AG20443 (cell line): Measurements from ENCODE around the gene LHPP.
A peak's percentile ranks its signal among the peaks of the same experiment; 100 is the strongest.
"Not testable (repeated sequence)": the region's sequence is repeated elsewhere in the genome, so short reads cannot be mapped to it uniquely, and the experiment has no call there.

Experiments
- DNase-seq: peaks from one replicate; pipeline ENCODE4 v3.0.0; 2012; ENCODE audit warnings: low spot score, mixed read lengths

The LHPP gene

GRCh38 chr10:124606822-124607221 is 145.2 kb downstream of the LHPP start:
- DNase-seq: no peak

DNA sequence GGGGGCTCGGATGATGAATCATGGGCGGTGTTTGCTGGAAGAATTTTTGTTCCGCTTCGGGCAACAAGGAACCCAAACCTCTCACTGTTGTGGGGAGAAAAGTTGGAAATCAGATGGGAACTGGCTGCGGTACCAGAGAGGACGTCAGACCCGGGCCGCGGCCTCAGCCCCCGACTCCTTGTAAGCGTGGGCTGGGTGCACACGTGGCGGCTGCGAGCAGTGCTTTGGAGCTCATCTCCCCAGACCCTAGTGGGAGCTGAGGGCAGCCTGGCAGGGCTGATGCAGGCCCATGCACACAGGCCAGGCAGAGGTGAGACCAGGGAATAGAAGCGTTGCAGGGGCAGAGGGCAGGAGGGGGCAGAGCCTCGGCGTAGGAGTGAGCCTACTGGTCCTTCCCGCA is 146.1 kb downstream of the LHPP start:
- DNase-seq: no peak

- DNase-seq: no peak
Measured at GRCh38 chr10:124608093-124608721, 146.6 kb downstream of the LHPP start.

DNA sequence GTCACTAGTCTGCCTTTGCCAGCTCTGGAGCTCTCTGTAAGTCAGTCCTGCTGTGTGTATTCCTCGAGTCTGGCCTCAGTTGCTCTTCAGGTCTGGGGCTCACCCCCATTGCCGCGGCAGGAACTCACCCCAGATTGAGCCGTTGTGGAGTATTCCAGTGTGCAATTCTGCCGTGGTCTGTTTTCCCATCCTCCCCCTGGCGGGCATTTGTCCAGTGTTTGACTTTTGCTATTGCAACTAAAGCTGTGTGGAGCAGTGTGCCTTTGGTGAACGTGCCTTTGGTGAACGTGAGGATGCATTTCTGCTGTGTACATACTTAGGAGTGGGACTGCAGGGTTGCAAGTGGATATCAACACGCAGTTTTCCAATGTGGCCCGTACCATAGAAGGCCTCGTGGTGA is 148.1 kb downstream of the LHPP start:
- no peak for DNase-seq

DNA sequence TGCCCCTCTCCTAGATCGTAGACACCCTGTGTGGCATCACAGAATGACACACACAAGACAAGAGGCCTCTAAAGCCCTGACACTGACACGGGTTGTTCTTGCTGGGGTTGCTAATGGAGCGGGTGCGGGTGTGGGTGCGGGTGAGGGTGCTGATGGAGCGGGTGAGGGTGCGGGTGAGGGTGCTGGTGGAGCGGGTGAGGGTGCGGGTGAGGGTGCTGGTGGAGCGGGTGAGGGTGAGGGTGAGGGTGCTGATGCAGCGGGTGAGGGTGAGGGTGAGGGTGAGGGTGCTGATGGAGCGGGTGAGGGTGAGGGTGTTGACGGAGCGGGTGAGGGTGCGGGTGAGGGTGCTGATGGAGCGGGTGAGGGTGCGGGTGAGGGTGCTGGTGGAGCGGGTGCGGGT is 148.6 kb downstream of the LHPP start:
- not testable (repeated sequence) for DNase-seq

GRCh38 chr10:124610851-124611250 is 149.2 kb downstream of the LHPP start:
- DNase-seq: not testable (repeated sequence)

GRCh38 chr10:124611738-124612137 is 150.1 kb downstream of the LHPP start:
- no peak for DNase-seq

GRCh38 chr10:124612611-124613498 is 151.2 kb downstream of the LHPP start:
- peak; percentile 44 for DNase-seq

DNA sequence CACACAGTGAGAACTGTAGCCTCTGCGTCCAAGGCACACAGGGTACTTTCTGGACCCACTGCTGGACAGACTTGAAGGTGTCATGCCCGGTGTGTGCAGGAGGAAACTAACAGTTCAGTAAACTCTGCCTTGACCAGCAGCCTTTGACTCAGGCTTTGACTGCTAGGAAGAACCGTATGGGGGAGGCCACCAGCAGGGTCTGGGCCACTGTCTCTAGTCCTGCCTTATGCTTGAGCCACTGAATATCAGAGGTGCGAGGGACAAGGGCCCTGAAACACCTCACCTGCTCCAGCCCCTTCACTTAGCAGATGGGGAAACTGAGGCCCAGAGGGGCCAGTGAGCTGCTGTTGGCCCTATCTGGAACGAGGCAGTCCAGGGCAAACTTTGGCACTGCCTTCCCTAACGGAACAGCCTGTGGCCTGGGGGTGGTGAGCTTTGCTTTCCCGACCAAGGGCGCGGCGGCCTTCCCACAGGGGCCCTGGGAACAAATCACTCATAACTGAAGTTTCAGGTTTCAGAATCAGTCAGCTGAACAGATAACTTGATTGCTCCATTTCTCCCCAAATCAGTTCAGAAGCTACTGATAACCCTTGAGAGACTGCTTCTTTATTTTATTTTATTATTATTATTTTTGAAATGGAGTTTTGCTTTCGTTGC is 152.5 kb downstream of the LHPP start:
- DNase-seq: no peak

- no peak for DNase-seq
Measured at GRCh38 chr10:124615259-124615658, 153.6 kb downstream of the LHPP start.

DNA sequence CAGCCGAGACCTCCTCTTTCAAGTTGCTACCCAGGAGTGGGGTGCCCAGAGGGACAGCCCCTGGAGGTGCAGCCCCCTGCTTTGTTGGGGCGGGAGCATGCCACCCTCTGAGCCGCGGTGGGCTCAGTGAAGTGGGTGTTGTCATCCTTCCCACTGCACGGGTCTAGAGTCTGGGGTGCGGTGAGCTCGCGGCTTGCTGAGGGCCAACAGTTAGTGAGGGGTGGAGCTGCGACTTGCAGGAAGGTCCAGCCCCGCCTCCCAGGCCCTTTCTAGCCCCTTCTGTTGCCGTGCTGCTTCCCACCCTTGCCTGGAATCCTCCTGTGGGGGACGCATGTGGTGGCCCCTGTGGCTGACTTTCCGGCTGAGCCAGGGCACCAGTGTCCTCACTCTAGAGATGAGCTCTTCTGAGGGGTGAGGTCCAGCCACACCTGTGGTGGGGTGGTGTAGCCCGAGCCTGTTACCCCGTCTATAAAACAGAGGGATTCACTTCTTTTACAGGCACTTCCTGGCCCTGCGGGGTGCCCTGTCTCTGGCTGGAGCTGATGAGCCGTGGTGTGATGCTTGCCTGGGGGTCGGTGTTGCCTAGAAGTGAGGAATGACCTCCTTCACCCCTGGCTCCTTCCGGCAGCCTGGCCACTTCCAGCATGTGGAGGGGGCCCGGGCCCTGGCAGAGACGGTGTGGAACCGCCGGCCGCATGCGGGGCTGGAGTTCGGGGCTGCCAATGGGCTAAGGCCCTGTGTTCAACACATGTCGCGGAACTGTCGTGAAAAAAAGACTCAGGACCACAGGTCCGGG is 154.6 kb downstream of the LHPP start:
- DNase-seq: no peak

- DNase-seq: no peak
Measured at GRCh38 chr10:124616836-124617130, 155.2 kb downstream of the LHPP start.

DNA sequence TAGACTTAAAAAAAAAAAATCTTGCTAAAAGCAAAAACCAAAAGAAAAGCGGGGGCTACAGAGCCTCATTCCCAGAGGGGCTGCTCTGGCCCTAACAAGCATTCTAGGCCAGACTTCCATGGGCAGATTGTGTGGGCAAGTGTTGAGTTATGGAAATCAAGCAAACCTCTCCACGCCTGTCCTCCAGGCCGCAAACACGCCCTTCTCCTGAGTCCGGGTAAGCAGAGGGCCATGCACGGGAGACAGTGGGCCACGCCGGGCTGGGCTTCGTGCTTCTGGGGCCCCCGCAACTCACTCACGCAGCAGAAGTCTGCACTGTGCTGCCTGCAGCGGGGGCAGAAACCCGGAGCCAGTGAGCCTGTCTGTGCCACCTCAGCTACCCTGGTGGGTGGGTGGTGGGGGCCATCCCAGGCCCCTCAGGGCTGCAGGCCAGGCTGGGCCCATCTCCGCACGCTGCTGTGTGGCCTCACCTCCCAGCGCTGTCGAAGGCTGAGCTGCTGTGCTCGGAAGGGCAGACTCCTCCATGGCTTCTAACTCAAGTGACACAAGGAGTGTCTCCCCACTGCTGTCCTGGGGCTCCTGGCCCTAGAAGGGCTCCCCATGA is 156.9 kb downstream of the LHPP start:
- DNase-seq: no peak

GRCh38 chr10:124619195-124619594 is 157.6 kb downstream of the LHPP start:
- no peak for DNase-seq

GRCh38 chr10:124619802-124620490 is 158.3 kb downstream of the LHPP start:
- DNase-seq: no peak

DNA sequence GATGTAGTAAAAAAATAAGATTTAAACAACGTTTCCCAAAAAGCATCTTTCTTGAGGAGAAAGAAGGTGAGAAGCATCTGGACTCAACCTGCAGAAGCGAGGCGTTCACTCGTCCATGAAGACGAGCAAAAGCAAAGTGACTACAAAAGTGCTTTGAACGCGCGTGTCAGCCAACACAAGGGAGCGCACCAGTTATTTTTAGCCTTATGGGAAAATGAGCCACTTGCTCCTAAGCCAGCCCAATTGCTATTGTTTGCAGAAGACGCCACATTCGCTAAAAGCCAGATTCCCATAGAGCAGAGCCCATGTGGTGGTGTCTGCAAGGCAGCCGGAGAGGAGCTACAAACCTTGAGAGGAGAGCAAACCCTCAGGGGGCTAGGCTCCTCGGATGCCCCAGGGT is 160.0 kb downstream of the LHPP start:
- DNase-seq: no peak

GRCh38 chr10:124622158-124622557 is 160.5 kb downstream of the LHPP start:
- no peak for DNase-seq

DNA sequence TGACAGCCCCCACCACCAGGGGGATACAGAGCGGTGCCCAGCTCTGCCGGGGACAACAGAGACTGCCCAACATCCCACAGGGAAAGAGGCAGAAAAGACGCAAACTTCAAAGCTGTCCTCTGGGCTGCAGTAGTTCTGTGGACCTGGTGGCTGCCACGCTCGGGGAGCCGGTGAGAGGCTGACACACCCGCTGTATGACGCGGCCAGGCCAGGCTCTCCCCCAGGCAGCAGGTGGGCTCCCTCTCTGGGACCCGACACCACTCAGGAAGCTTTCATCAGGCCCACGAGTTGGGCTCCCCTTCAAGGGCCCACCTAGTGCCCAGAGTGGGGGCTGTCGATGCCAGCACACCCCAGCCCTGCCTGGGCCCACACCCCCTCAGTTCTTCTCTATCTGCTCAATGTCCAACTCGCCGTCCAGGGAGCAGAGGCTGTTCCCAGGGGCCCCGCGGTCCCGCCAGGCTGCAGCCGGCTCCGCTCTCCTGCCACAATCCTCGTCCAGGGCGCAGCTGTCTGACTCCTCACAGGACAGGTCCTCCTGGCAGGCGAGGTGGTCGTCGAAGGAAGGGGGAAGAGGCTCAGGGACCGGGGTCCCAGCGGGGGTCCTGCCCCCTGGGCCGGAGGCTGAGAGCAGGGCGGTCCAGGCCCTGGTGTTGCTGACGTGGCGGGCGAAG is 161.4 kb downstream of the LHPP start:
- DNase-seq: no peak

DNA sequence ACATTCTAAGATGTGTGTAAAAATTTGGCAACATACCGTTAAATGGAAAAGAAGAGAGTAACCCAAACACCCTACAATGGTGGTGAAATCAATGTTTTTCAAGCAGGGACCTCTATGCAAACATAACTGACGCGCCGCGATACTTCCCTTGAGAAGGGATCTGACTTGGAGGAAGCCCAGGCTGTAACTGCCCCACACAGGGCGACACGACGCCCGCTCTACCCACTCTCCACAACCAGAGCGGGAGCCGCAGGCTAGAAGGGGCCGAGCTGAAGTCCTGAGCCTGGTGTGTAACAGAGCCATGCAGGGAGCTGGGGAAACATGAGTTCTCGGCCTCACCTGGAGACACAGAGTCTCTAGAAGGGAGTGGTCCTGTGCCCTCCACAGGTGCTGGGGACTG is 162.4 kb downstream of the LHPP start:
- no peak for DNase-seq

GRCh38 chr10:124624466-124624865 is 162.8 kb downstream of the LHPP start:
- DNase-seq: no peak

- no peak for DNase-seq
Measured at GRCh38 chr10:124624895-124625294, 163.3 kb downstream of the LHPP start.
